Measurements from ENCODE around the gene ADAM19.

DNA sequence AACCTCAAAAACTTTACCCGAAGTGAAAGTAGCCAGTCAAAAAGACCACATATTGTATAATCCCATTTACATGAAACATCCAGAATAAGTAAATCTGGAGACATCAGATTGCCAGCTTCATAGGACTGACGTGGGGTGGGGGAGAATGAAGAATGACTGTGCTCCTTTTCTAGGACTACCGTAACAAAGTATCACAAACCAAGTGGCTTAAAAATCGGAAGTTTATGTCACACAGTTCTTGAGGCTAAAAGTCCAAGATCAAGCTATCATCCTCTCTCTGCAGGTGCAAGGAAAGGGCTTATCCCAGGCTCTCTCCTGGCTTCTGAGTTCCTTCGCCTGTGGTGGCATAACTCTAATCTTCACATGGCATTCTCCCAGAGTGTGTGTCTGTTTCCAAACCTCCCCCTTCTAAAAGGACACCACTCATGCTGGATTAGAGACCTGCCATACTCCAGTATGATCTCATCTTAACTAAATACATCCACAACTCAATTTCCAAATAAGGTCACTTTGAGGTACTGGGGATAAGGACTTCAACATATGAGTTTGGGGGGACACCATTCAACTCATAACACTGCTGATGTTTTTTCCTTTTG, 25.5 kb downstream of the ADAM19 start:
- TF ChIP-seq, protein P1, sequence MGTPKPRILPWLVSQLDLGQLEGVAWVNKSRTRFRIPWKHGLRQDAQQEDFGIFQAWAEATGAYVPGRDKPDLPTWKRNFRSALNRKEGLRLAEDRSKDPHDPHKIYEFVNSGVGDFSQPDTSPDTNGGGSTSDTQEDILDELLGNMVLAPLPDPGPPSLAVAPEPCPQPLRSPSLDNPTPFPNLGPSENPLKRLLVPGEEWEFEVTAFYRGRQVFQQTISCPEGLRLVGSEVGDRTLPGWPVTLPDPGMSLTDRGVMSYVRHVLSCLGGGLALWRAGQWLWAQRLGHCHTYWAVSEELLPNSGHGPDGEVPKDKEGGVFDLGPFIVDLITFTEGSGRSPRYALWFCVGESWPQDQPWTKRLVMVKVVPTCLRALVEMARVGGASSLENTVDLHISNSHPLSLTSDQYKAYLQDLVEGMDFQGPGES (IDR thresholded peaks at IDR 0.05; ENCODE audit: low read depth, low read length), result no peak
- TF ChIP-seq RCOR1 (IDR thresholded peaks at IDR 0.05; ENCODE audit: low read length), result no peak
- TF ChIP-seq, protein P2, sequence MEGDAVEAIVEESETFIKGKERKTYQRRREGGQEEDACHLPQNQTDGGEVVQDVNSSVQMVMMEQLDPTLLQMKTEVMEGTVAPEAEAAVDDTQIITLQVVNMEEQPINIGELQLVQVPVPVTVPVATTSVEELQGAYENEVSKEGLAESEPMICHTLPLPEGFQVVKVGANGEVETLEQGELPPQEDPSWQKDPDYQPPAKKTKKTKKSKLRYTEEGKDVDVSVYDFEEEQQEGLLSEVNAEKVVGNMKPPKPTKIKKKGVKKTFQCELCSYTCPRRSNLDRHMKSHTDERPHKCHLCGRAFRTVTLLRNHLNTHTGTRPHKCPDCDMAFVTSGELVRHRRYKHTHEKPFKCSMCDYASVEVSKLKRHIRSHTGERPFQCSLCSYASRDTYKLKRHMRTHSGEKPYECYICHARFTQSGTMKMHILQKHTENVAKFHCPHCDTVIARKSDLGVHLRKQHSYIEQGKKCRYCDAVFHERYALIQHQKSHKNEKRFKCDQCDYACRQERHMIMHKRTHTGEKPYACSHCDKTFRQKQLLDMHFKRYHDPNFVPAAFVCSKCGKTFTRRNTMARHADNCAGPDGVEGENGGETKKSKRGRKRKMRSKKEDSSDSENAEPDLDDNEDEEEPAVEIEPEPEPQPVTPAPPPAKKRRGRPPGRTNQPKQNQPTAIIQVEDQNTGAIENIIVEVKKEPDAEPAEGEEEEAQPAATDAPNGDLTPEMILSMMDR (IDR thresholded peaks at IDR 0.05), result no peak
- TF ChIP-seq POLR2AphosphoS5 (IDR thresholded peaks at IDR 0.05; ENCODE audit: low read depth, low read length), result no peak
- TF ChIP-seq SIN3A (IDR thresholded peaks at IDR 0.05; ENCODE audit: borderline replicate concordance, low read depth, low read length), result no peak
- TF ChIP-seq, protein P3, sequence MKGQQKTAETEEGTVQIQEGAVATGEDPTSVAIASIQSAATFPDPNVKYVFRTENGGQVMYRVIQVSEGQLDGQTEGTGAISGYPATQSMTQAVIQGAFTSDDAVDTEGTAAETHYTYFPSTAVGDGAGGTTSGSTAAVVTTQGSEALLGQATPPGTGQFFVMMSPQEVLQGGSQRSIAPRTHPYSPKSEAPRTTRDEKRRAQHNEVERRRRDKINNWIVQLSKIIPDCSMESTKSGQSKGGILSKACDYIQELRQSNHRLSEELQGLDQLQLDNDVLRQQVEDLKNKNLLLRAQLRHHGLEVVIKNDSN (IDR thresholded peaks at IDR 0.05; ENCODE audit: borderline replicate concordance, low read depth), result no peak
- TF ChIP-seq, protein P4, sequence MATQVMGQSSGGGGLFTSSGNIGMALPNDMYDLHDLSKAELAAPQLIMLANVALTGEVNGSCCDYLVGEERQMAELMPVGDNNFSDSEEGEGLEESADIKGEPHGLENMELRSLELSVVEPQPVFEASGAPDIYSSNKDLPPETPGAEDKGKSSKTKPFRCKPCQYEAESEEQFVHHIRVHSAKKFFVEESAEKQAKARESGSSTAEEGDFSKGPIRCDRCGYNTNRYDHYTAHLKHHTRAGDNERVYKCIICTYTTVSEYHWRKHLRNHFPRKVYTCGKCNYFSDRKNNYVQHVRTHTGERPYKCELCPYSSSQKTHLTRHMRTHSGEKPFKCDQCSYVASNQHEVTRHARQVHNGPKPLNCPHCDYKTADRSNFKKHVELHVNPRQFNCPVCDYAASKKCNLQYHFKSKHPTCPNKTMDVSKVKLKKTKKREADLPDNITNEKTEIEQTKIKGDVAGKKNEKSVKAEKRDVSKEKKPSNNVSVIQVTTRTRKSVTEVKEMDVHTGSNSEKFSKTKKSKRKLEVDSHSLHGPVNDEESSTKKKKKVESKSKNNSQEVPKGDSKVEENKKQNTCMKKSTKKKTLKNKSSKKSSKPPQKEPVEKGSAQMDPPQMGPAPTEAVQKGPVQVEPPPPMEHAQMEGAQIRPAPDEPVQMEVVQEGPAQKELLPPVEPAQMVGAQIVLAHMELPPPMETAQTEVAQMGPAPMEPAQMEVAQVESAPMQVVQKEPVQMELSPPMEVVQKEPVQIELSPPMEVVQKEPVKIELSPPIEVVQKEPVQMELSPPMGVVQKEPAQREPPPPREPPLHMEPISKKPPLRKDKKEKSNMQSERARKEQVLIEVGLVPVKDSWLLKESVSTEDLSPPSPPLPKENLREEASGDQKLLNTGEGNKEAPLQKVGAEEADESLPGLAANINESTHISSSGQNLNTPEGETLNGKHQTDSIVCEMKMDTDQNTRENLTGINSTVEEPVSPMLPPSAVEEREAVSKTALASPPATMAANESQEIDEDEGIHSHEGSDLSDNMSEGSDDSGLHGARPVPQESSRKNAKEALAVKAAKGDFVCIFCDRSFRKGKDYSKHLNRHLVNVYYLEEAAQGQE (IDR thresholded peaks at IDR 0.05; ENCODE audit: low read depth, low read length), result no peak
- no peak for TF ChIP-seq TEAD4 (IDR thresholded peaks at IDR 0.05; ENCODE audit: borderline replicate concordance, insufficient read depth)
- no peak for TF ChIP-seq FOXM1 (IDR thresholded peaks at IDR 0.05; ENCODE audit: low read depth)
- no peak for TF ChIP-seq YY1 (IDR thresholded peaks at IDR 0.05; ENCODE audit: low read depth)
- TF ChIP-seq EZH2phosphoT487 (IDR thresholded peaks at IDR 0.05; ENCODE audit: borderline replicate concordance, low read depth), result no peak
- TF ChIP-seq NRF1 (IDR thresholded peaks at IDR 0.05; ENCODE audit: low read depth, low read length), result no peak
- TF ChIP-seq RAD21 (IDR thresholded peaks at IDR 0.05; ENCODE audit: low read length), result no peak

All from SK-N-SH (cell line).